Activated CD4-positive, alpha-beta T cell treated with anti-CD3 and anti-CD28 coated beads for 36 hours (primary cell): Measurements from ENCODE around the gene FBXO38. TPM values are rescaled to one million over a fixed set of nuclear protein-coding genes. Genes with fewer than 3 reads are reported as not detected.

Experiments used
- ATAC-seq: fragments of 200-7000 bp; cut with Tn5 transposase; one replicate; pipeline ENCODE4 v1.10.0; 2021; ENCODE audit warnings: mild to moderate bottlenecking, moderate library complexity
- CTCF ChIA-PET: fragments of 350-600 bp; sonication (Branson Sonifier 250); formaldehyde crosslinking; loops from one replicate; lab custom pipeline; 2021; ENCODE audit warnings: antibody characterized with exemption; lab: Charles Lee
- POLR2A ChIA-PET: fragments of 350-600 bp; sonication (Branson Sonifier 250); formaldehyde crosslinking; loops from one replicate; lab custom pipeline; 2021; ENCODE audit warnings: antibody characterized with exemption, inconsistent platforms; lab: Charles Lee
- DNase-seq: peaks from one replicate; pipeline ENCODE4 v3.0.0-alpha.2; 2020
- H3K27ac Mint-ChIP-seq: one replicate; pipeline ENCODE4 v1.8.0; 2021; ENCODE audit warnings: mixed read lengths
- H3K27me3 Mint-ChIP-seq: one replicate; pipeline ENCODE4 v1.8.0; 2021; ENCODE audit warnings: mixed read lengths
- H3K36me3 Mint-ChIP-seq: one replicate; pipeline ENCODE4 v1.8.0; 2021; ENCODE audit warnings: low read depth, mixed read lengths
- H3K4me1 Mint-ChIP-seq: one replicate; pipeline ENCODE4 v1.8.0; 2021; ENCODE audit warnings: mixed read lengths
- H3K4me3 Mint-ChIP-seq: one replicate; pipeline ENCODE4 v1.8.0; 2021; ENCODE audit warnings: mild to moderate bottlenecking, moderate library complexity, mixed read lengths
- H3K9me3 Mint-ChIP-seq: one replicate; pipeline ENCODE4 v1.8.0; 2021; ENCODE audit warnings: low read depth, mixed read lengths
- intact Hi-C, 2 experiments: fragments of 100-400 bp; cut with DNase I in 1 of 2; cut with micrococcal nuclease in 1 of 2; formaldehyde crosslinking; loops; one replicate each; pipeline versions ENCODE4 v1.14.2 to v1.15.1; 2022 to 2024; cut with DNase I, micrococcal nuclease
- total RNA-seq, 2 experiments: library from RNA; stranded (reverse); gene quantifications; one replicate each; pipeline ENCODE4 v1.2.3, GENCODE V29; 2021

FBXO38 gene
- total RNA-seq, 2 experiments from 2014 or later: 47.5 to 65.4 TPM

DNA sequence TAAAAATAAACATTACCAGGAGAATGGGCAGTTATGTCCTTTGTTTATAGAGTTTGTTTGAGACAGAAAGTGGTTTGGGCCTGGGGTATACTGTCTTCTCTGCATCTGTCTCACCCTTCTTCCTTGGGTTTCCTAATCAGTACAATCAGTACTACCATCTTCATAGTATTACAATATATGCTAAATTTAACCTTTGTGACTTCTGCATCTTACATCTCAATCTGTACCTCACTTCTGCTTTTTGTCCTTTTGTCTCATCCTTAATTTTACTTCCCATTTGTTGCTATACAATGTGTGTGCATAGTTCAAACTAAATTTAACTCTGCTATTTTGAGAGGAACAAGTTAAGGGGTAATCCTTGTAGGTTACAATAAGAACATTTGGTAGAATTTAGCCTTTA lies 19.6 kb downstream of the FBXO38 start:
- POLR2A ChIA-PET: no interaction called here
- intact Hi-C loops: no loop called here
- Mint-ChIP-seq H3K36me3 (peaks cover 70% of the 10 kb centered on the region), H3K27ac (peak overlapping the region; percentile 32), H3K4me3 (no peak overlapping the region), H3K27me3 (no peaks in the 10 kb centered on the region), H3K9me3 (no peaks in the 10 kb centered on the region), H3K4me1 (peaks cover 41% of the 10 kb centered on the region)
- ATAC-seq (no peak), DNase-seq (no peak)
- CTCF ChIA-PET: no interaction called here

GRCh38 chr5:148406406-148406805 lies 22.6 kb downstream of the FBXO38 start:
- ChIA-PET POLR2A (no interaction called here), CTCF (no interaction called here)
- intact Hi-C loops: no loop called here
- Mint-ChIP-seq H3K4me1 (peaks cover 22% of the 10 kb centered on the region), H3K27ac (no peak overlapping the region), H3K4me3 (no peak overlapping the region), H3K9me3 (no peaks in the 10 kb centered on the region), H3K36me3 (peaks cover 65% of the 10 kb centered on the region), H3K27me3 (no peaks in the 10 kb centered on the region)
- ATAC-seq: no peak
- no peak for DNase-seq

DNA sequence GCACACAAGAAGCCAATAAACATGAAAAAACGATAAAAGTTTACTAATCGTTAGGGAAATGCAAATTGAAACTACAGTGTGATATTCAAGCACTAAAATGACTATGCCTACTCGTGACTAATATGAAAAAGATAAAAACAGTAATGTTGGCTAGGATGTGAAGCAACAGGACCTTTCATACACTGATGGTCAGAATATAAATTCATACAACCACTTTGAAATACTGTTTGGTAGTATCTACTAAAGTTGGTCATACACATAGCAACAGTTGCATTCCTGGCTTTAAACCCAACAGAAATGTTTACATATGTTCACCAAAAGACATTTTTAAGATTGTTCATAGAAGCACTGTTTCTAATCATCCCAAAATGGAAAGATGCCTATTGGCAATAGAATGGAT lies 24.3 kb downstream of the FBXO38 start:
- Mint-ChIP-seq H3K4me3 (no peak overlapping the region), H3K36me3 (peaks cover 59% of the 10 kb centered on the region), H3K27me3 (no peaks in the 10 kb centered on the region), H3K27ac (peak overlapping the region; percentile 23), H3K4me1 (peaks cover 17% of the 10 kb centered on the region), H3K9me3 (no peaks in the 10 kb centered on the region)
- ATAC-seq (peak; percentile 51), DNase-seq (no peak)
- CTCF ChIA-PET: interaction anchor here (0.7 to 1.5 kb wide), 3 partner anchors 9 to 241 kb away, joined by 3 to 4 read pairs (median 3); no protein-coding TSS in a partner anchor
- intact Hi-C loops: no loop called here
- POLR2A ChIA-PET: no interaction called here

- peak; percentile 64 for ATAC-seq
- no peak for DNase-seq
- peaks cover 11% of the 10 kb centered on the region for H3K4me1 Mint-ChIP-seq
- H3K9me3 Mint-ChIP-seq: no peaks in the 10 kb centered on the region
- H3K27ac Mint-ChIP-seq: peak overlapping the region; percentile 28
- H3K36me3 Mint-ChIP-seq: peaks cover 50% of the 10 kb centered on the region
- intact Hi-C loops: no loop called here
- no peak overlapping the region for H3K4me3 Mint-ChIP-seq
- H3K27me3 Mint-ChIP-seq: no peaks in the 10 kb centered on the region
- CTCF ChIA-PET: interaction anchor here (1.2 to 1.8 kb wide), 4 partner anchors 10 to 30 kb away, joined by 3 to 6 read pairs (median 5); no protein-coding TSS in a partner anchor
- POLR2A ChIA-PET: no interaction called here
Measured at GRCh38 chr5:148412124-148412523, 28.4 kb downstream of the FBXO38 start.

DNA sequence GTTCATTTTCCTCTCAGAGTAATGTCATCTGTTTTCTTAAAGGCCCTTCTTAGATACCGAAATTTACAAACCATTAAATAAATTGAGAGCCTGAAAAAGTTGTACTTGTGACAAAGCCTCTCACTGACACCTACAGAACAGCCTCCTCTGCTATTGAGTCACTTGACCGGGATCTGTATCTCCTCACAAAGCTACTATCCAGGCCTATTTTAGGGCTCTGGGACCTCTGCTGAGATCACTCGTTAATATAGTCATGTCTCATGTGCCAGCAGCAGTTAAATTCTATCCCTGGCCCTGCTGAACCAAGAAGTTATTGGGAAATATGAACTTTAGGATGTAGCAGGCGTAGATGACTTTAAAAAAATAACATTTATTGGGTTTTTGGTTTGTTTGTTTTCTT lies 31.1 kb downstream of the FBXO38 start:
- ATAC-seq: no peak
- peaks cover 4% of the 10 kb centered on the region for H3K4me1 Mint-ChIP-seq
- intact Hi-C loops: no loop called here
- peaks cover 60% of the 10 kb centered on the region for H3K36me3 Mint-ChIP-seq
- H3K27me3 Mint-ChIP-seq: no peaks in the 10 kb centered on the region
- ChIA-PET CTCF (no interaction called here), POLR2A (no interaction called here)
- H3K4me3 Mint-ChIP-seq: no peak overlapping the region
- H3K27ac Mint-ChIP-seq: no peak overlapping the region
- no peak for DNase-seq
- H3K9me3 Mint-ChIP-seq: no peaks in the 10 kb centered on the region

GRCh38 chr5:148416416-148416815 lies 32.7 kb downstream of the FBXO38 start:
- intact Hi-C loops: no loop called here
- ChIA-PET POLR2A (no interaction called here), CTCF (no interaction called here)
- ATAC-seq (no peak), DNase-seq (no peak)
- Mint-ChIP-seq H3K27ac (no peak overlapping the region), H3K4me3 (no peak overlapping the region), H3K4me1 (peaks cover 4% of the 10 kb centered on the region), H3K36me3 (peaks cover 52% of the 10 kb centered on the region), H3K27me3 (no peaks in the 10 kb centered on the region), H3K9me3 (no peaks in the 10 kb centered on the region)

DNA sequence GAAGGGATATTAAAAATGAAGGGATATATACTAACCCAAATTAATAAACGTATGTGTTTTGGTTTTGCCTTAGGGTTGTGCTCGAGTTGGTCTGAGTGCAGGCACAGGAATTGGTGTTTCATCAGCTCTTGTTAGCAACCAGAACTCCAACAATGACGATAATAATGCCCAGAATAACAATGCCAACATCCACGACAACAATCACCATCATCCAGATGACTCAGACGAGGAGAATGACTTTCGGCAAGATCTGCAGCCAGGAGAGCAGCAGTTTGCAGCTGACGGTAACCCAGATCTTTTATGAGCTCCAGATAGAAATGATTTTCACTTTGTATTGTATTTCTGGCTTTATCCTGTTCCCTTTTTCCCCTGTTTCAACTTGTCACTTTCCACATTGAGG lies 33.2 kb downstream of the FBXO38 start:
- Mint-ChIP-seq H3K27ac (no peak overlapping the region), H3K4me3 (no peak overlapping the region), H3K27me3 (no peaks in the 10 kb centered on the region), H3K4me1 (peaks cover 7% of the 10 kb centered on the region), H3K9me3 (no peaks in the 10 kb centered on the region), H3K36me3 (peaks cover 56% of the 10 kb centered on the region)
- no peak for DNase-seq
- no peak for ATAC-seq
- ChIA-PET CTCF (no interaction called here), POLR2A (no interaction called here)
- intact Hi-C loops: no loop called here

DNA sequence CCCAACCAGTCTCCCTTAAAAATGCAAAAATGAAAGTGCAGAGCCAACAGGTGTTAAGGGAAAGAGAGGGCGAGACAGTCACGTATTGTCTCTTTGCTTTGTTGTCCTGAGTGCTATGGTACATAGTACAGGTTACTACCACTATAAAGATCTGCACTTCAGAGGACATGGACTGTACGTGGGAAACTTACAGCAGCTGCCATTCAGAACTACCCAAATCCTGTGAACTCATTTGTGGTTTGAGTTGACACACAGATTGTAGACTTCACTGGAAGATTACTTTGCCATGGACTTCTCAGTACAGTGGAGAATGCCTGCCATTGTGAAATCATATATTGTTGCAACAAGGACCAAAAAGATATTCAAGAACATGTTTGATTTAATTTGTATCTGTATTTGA lies 34.8 kb downstream of the FBXO38 start:
- no peak for DNase-seq
- no peak for ATAC-seq
- intact Hi-C loops: no loop called here
- Mint-ChIP-seq H3K36me3 (peaks cover 56% of the 10 kb centered on the region), H3K4me1 (peaks cover 7% of the 10 kb centered on the region), H3K4me3 (no peak overlapping the region), H3K27ac (no peak overlapping the region), H3K9me3 (no peaks in the 10 kb centered on the region), H3K27me3 (no peaks in the 10 kb centered on the region)
- CTCF ChIA-PET: no interaction called here
- POLR2A ChIA-PET: no interaction called here

DNA sequence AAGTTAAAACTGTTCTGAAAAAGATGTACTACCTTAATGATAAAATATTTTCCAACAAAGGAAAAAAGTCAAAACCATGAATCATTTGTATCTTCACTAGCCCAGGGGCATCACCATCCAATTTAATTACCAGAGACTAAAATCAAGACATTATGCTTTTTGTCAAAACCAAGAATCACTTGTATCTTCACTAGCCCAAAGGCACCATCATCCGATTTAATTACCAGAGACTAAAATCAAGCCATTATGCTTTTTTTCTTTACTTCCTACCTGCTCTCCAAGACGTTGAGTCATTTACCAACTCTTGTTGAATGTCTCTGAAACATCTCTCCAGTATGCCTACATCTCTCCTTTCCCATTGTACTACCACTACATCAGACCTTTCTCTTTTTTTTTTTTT lies 37.9 kb downstream of the FBXO38 start:
- H3K27ac Mint-ChIP-seq: peak overlapping the region; percentile 66
- no peaks in the 10 kb centered on the region for H3K27me3 Mint-ChIP-seq
- ATAC-seq (no peak), DNase-seq (no peak)
- ChIA-PET POLR2A (no interaction called here), CTCF (interaction anchor here (1.0 to 2.3 kb wide), 6 partner anchors 8 to 311 kb away, joined by 3 to 7 read pairs (median 4); no protein-coding TSS in a partner anchor)
- peaks cover 68% of the 10 kb centered on the region for H3K36me3 Mint-ChIP-seq
- intact Hi-C loops: no loop called here
- H3K9me3 Mint-ChIP-seq: no peaks in the 10 kb centered on the region
- H3K4me3 Mint-ChIP-seq: no peak overlapping the region
- H3K4me1 Mint-ChIP-seq: peaks cover 8% of the 10 kb centered on the region

DNA sequence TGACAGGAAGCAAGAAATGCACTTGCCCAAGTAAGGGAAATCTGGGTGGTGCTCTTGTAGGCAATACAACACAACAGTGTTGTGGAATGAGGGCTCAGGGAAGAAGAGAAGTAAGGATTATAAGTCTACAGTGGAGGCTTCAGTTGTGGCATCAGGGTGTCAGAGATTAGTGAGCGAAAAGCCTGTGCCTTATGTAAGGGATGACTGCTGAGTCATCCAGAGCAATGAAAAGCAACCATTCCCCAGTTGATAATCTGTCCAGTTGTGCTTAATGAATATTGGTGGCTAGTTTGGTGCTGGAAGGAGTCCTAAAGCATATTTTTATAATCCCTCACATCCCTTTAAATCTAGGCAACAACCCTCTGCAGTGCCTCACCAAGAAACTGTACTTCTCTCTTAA lies 42.0 kb downstream of the FBXO38 start:
- ChIA-PET CTCF (no interaction called here), POLR2A (no interaction called here)
- ATAC-seq (no peak), DNase-seq (no peak)
- Mint-ChIP-seq H3K4me1 (peaks cover 18% of the 10 kb centered on the region), H3K27ac (no peak overlapping the region), H3K4me3 (no peak overlapping the region), H3K27me3 (no peaks in the 10 kb centered on the region), H3K9me3 (no peaks in the 10 kb centered on the region), H3K36me3 (peaks cover 63% of the 10 kb centered on the region)
- intact Hi-C loops: no loop called here

GRCh38 chr5:148426514-148426913 lies 42.8 kb downstream of the FBXO38 start:
- no peak for DNase-seq
- Mint-ChIP-seq H3K27me3 (no peaks in the 10 kb centered on the region), H3K4me1 (peaks cover 20% of the 10 kb centered on the region), H3K9me3 (no peaks in the 10 kb centered on the region), H3K36me3 (peaks cover 60% of the 10 kb centered on the region), H3K27ac (peak overlapping the region; percentile 76), H3K4me3 (no peak overlapping the region)
- intact Hi-C loops: no loop called here
- ATAC-seq: peak; percentile 55
- ChIA-PET POLR2A (no interaction called here), CTCF (interaction anchor here (1.0 to 1.3 kb wide), 2 partner anchors 24 to 301 kb away, joined by 3 to 5 read pairs; no protein-coding TSS in a partner anchor)

- ChIA-PET POLR2A (no interaction called here), CTCF (interaction anchor here (0.7 to 3.1 kb wide), 6 partner anchors 11 to 809 kb away, joined by 3 to 12 read pairs (median 4); no protein-coding TSS in a partner anchor)
- Mint-ChIP-seq H3K4me3 (no peak overlapping the region), H3K9me3 (no peaks in the 10 kb centered on the region), H3K27me3 (no peaks in the 10 kb centered on the region), H3K36me3 (peaks cover 50% of the 10 kb centered on the region), H3K4me1 (peaks cover 13% of the 10 kb centered on the region), H3K27ac (no peak overlapping the region)
- no peak for ATAC-seq
- intact Hi-C loops: no loop called here
- no peak for DNase-seq
Measured at GRCh38 chr5:148427370-148428042, 43.7 kb downstream of the FBXO38 start.
